ENCODE data around the gene MYL12A. TPM values are rescaled to one million over a fixed set of nuclear protein-coding genes. Genes with fewer than 3 reads are reported as not detected.

MYL12A gene
- total and polyA plus RNA-seq, 2 of the 13 experiments (the other 11 are each of a cell fraction or from before 2014, with no cell fraction given), result 261 to 277 TPM

DNA sequence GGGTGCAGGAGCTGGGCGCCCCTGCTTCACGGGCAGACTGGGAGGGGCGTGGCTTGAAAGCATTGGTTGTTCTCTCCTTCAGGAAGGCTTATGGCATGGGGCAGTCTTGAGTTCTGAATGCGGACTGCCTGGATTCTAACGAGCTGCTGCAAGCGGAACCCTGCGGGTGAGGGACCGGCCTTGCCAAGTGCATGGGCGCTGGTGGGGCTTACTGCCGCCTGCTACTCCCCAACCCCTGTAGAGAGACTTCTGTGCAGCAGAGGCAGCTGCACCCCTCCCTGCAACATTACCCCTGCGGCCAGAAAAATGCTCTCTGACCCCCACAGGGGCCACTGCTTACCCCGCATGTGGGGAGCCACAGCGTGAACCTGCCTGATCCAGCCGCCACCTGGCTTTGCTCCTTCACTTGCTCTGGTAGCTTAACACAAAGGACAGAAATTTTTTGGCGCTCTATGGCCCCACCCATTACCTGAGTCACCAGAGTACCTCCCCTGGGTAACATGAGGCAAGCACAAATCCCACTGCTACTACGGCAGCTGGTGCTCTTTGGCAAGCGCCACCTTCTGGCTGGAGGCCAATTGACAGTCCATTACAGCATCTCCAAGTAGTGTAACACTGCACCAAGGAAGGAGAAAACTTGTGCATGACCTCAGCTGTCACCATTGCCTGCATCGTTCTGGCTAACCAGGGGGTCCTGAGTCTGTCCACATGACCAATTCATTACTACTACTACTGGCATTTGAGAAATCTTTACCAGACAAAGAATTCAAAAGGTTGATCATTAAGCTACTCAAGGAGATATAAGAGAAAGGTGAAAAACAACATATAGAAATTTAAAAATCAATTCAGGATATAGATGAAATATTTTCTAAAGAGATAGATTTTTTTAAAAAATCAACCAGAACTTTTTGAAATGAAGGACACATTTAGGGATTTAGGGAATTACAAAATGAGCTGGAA lies 49.7 kb downstream of the MYL12A start (continued):
- TF ChIP-seq, protein P1, sequence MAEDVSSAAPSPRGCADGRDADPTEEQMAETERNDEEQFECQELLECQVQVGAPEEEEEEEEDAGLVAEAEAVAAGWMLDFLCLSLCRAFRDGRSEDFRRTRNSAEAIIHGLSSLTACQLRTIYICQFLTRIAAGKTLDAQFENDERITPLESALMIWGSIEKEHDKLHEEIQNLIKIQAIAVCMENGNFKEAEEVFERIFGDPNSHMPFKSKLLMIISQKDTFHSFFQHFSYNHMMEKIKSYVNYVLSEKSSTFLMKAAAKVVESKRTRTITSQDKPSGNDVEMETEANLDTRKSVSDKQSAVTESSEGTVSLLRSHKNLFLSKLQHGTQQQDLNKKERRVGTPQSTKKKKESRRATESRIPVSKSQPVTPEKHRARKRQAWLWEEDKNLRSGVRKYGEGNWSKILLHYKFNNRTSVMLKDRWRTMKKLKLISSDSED (CRISPR knock-in tag; IDR thresholded peaks at IDR 0.05), result no peak
- TF ChIP-seq, protein P2, sequence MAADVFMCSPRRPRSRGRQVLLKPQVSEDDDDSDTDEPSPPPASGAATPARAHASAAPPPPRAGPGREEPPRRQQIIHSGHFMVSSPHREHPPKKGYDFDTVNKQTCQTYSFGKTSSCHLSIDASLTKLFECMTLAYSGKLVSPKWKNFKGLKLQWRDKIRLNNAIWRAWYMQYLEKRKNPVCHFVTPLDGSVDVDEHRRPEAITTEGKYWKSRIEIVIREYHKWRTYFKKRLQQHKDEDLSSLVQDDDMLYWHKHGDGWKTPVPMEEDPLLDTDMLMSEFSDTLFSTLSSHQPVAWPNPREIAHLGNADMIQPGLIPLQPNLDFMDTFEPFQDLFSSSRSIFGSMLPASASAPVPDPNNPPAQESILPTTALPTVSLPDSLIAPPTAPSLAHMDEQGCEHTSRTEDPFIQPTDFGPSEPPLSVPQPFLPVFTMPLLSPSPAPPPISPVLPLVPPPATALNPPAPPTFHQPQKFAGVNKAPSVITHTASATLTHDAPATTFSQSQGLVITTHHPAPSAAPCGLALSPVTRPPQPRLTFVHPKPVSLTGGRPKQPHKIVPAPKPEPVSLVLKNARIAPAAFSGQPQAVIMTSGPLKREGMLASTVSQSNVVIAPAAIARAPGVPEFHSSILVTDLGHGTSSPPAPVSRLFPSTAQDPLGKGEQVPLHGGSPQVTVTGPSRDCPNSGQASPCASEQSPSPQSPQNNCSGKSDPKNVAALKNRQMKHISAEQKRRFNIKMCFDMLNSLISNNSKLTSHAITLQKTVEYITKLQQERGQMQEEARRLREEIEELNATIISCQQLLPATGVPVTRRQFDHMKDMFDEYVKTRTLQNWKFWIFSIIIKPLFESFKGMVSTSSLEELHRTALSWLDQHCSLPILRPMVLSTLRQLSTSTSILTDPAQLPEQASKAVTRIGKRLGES (CRISPR knock-in tag; IDR thresholded peaks at IDR 0.05; ENCODE audit: borderline replicate concordance), result no peak

DNA sequence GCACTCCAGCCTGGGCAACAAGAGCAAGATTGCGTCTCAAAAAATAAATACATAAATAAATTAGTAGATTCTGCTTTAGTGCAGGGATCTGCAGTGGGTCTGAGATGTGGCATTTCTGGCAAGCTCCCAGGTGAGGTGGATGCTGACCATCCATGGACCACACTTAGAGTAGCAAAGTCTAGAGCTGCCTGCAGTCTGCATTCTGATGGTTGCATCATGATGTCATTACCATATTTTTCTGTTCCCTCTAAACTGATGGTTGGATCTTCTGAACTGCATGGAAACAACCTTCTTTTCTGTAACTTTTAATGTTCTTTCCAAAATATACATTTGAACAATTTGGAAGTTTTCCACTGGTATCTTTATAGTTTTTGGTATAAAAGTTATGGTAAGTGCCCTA lies 57.2 kb downstream of the MYL12A start:
- FAIRE-seq (no peak), ATAC-seq (no peak), DNase-seq (ENCODE audit: low spot score) (no peak)
- intact Hi-C loops (cut with micrococcal nuclease; ENCODE audit: unreplicated experiment) (no loop called here), in situ Hi-C loops (cut with HindIII; ENCODE audit: extremely low pct_ligation_motif_present, low pct_unique_long_range_greater_than_20kb) (no loop called here)
- H3K27ac ChIP-seq (ENCODE audit: extremely low read length, insufficient read depth, low read length), result no peak overlapping the region
- 89% methylated on average over 1 of the region's 1 CpG for WGBS (ENCODE audit: low lambda C conversion rate)
- no peaks in the 10 kb centered on the region for H3K4me1 ChIP-seq (ENCODE audit: insufficient read depth, low read length)
- no peak overlapping the region for H3K4me3 ChIP-seq (replicated peaks in 1 of 3; ENCODE audit: insufficient read depth in 1 of 3, low read depth in 2 of 3, low read length in 3 of 3)
- POLR2A ChIA-PET, result no interaction called here
- no peaks in the 10 kb centered on the region for H4K20me1 ChIP-seq (ENCODE audit: insufficient read depth, low read length)
- H3K27me3 ChIP-seq (ENCODE audit: control insufficient read depth in 1 of 2, insufficient read depth in 2 of 2, low read length in 2 of 2), result peaks cover 1 to 5% of the 10 kb centered on the region in 2 experiments; a peak in 3 of 5 replicates
- H3K79me2 ChIP-seq (ENCODE audit: insufficient read depth, low read length), result no peaks in the 10 kb centered on the region
- BruUV-seq (replicated peaks), result no TSS peak
- CTCF ChIA-PET (ENCODE audit: low intra/inter-chr PET ratio, low total read pairs), result no interaction called here
- no peak overlapping the region for H3K9ac ChIP-seq (ENCODE audit: insufficient read depth, low read depth, low read length)
- no peak overlapping the region for H2AFZ ChIP-seq (ENCODE audit: low read length)
- no peak overlapping the region for H3K4me2 ChIP-seq (ENCODE audit: low read depth, low read length)
- no peaks in the 10 kb centered on the region for H3K36me3 ChIP-seq (replicated peaks in 1 of 2; ENCODE audit: control insufficient read depth in 1 of 2, insufficient read depth in 2 of 2, low read length in 2 of 2)
- H3K9me3 ChIP-seq (ENCODE audit: low read length), result no peaks in the 10 kb centered on the region
- TF ChIP-seq JARID2 (CRISPR knock-in tag; IDR thresholded peaks at IDR 0.05; ENCODE audit: insufficient replicate concordance) (no peak), HES4 (CRISPR knock-in tag; IDR thresholded peaks at IDR 0.05; ENCODE audit: borderline replicate concordance) (no peak), ZSCAN12 (CRISPR knock-in tag; IDR thresholded peaks at IDR 0.05) (no peak), RARA (CRISPR knock-in tag; IDR thresholded peaks at IDR 0.05) (no peak)
- TF ChIP-seq, protein P3, sequence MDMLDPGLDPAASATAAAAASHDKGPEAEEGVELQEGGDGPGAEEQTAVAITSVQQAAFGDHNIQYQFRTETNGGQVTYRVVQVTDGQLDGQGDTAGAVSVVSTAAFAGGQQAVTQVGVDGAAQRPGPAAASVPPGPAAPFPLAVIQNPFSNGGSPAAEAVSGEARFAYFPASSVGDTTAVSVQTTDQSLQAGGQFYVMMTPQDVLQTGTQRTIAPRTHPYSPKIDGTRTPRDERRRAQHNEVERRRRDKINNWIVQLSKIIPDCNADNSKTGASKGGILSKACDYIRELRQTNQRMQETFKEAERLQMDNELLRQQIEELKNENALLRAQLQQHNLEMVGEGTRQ (IDR thresholded peaks at IDR 0.05; ENCODE audit: low read depth, low read length), result no peak
- TF ChIP-seq, protein P3 (CRISPR knock-in tag; IDR thresholded peaks at IDR 0.05; ENCODE audit: borderline replicate concordance), result no peak
- TF ChIP-seq, protein P4, sequence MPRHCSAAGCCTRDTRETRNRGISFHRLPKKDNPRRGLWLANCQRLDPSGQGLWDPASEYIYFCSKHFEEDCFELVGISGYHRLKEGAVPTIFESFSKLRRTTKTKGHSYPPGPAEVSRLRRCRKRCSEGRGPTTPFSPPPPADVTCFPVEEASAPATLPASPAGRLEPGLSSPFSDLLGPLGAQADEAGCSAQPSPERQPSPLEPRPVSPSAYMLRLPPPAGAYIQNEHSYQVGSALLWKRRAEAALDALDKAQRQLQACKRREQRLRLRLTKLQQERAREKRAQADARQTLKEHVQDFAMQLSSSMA (CRISPR knock-in tag; IDR thresholded peaks at IDR 0.05), result no peak
- TF ChIP-seq, protein P5, sequence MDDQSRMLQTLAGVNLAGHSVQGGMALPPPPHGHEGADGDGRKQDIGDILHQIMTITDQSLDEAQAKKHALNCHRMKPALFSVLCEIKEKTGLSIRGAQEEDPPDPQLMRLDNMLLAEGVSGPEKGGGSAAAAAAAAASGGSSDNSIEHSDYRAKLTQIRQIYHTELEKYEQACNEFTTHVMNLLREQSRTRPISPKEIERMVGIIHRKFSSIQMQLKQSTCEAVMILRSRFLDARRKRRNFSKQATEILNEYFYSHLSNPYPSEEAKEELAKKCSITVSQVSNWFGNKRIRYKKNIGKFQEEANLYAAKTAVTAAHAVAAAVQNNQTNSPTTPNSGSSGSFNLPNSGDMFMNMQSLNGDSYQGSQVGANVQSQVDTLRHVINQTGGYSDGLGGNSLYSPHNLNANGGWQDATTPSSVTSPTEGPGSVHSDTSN (CRISPR knock-in tag; IDR thresholded peaks at IDR 0.05; ENCODE audit: borderline replicate concordance), result no peak
- TF ChIP-seq, protein P6, sequence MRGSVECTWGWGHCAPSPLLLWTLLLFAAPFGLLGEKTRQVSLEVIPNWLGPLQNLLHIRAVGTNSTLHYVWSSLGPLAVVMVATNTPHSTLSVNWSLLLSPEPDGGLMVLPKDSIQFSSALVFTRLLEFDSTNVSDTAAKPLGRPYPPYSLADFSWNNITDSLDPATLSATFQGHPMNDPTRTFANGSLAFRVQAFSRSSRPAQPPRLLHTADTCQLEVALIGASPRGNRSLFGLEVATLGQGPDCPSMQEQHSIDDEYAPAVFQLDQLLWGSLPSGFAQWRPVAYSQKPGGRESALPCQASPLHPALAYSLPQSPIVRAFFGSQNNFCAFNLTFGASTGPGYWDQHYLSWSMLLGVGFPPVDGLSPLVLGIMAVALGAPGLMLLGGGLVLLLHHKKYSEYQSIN (CRISPR knock-in tag; IDR thresholded peaks at IDR 0.05; ENCODE audit: borderline replicate concordance), result no peak
